Ovary (tissue), 3 donors: ENCODE results near the gene SMYD5.

ENCODE experiments used
- EP300 ChIP-seq: sonication (generic); formaldehyde crosslinking; IDR thresholded peaks from one replicate; pipeline ENCODE4 v1.6.1; 2017; ENCODE audit warnings: antibody characterized with exemption
- POLR2A ChIP-seq: fragments of 450-650 bp; IDR thresholded peaks from one replicate; pipeline ENCODE4 v1.6.1; 2017; ENCODE audit warnings: antibody characterized with exemption, mild to moderate bottlenecking, moderate library complexity
- TF ChIP-seq, protein P1 (sequence below), 3 donors: fragments of 450-650 bp in 2 of 3; fragments of 200-600 bp in 1 of 3; IDR thresholded peaks; one replicate each; pipeline versions ENCODE4 v1.5.1 to v1.8.0; 2016 to 2022; ENCODE audit warnings: antibody characterized with exemption in 3 of 3, mild to moderate bottlenecking in 1 of 3
- donor health status: DM: no; HTN: no; CAD: no.

DNA sequence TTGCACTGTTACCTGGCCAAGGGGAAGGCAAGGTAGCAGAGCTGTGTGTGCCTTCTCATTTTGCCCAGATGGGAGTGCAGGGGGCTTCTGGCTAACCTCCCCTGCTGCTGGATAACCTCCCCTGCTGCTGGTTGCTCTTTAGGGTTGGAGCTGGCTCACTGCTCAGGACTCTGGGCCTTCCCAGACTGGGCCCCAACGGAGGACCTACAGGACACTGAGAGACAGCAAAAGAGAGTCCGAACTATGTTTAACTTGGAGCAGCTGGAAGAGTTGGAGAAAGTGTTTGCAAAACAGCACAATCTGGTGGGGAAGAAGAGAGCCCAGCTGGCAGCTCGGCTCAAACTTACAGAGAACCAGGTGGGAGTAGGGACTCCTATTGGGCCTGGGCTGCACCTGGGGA is 5.8 kb upstream of the SMYD5 start:
- TF ChIP-seq, protein P1, sequence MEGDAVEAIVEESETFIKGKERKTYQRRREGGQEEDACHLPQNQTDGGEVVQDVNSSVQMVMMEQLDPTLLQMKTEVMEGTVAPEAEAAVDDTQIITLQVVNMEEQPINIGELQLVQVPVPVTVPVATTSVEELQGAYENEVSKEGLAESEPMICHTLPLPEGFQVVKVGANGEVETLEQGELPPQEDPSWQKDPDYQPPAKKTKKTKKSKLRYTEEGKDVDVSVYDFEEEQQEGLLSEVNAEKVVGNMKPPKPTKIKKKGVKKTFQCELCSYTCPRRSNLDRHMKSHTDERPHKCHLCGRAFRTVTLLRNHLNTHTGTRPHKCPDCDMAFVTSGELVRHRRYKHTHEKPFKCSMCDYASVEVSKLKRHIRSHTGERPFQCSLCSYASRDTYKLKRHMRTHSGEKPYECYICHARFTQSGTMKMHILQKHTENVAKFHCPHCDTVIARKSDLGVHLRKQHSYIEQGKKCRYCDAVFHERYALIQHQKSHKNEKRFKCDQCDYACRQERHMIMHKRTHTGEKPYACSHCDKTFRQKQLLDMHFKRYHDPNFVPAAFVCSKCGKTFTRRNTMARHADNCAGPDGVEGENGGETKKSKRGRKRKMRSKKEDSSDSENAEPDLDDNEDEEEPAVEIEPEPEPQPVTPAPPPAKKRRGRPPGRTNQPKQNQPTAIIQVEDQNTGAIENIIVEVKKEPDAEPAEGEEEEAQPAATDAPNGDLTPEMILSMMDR (IDR thresholded peaks at IDR 0.05), result no peak
- TF ChIP-seq EP300 (no peak), POLR2A (no peak)
